Tibial artery (tissue), 4 donors: ENCODE results near the gene PDE6A.

ENCODE experiments used
- DNase-seq, 2 donors: peaks; one replicate each; pipeline ENCODE4 v3.0.0-alpha.2; 2019
- H3K27ac ChIP-seq, 2 donors: fragments of 200-600 bp; sonication (generic) in 1 of 2; 1 replicate in 1 of 2; 2 replicates in 1 of 2; pipeline ENCODE4 v1.5.1; 2018 to 2019; ENCODE audit warnings: mild to moderate bottlenecking in 1 of 2
- H3K27me3 ChIP-seq, 2 donors: fragments of 200-600 bp; sonication (generic) in 1 of 2; one replicate each; pipeline versions ENCODE4 v1.5.1 to v1.6.0; 2016 to 2019
- H3K36me3 ChIP-seq, 3 donors: fragments of 200-600 bp; sonication (generic) in 2 of 3; one replicate each; pipeline ENCODE4 v1.5.1; 2016 to 2019; ENCODE audit warnings: mild to moderate bottlenecking in 2 of 3
- H3K4me1 ChIP-seq, 4 donors: fragments of 200-600 bp; sonication (generic) in 2 of 4; 1 replicate in 3 of 4; 2 replicates in 1 of 4; pipeline ENCODE4 v1.5.1; 2016 to 2019
- H3K4me3 ChIP-seq, 2 donors: fragments of 200-600 bp; sonication (generic) in 1 of 2; 1 replicate in 1 of 2; 2 replicates in 1 of 2; pipeline ENCODE4 v1.5.1; 2018 to 2019; ENCODE audit warnings: mild to moderate bottlenecking in 2 of 2
- H3K9me3 ChIP-seq, 3 donors: fragments of 200-600 bp; sonication (generic) in 1 of 3; one replicate each; pipeline ENCODE4 v1.5.1; 2016 to 2019
- CTCF ChIP-seq, 2 experiments: fragments of 200-600 bp in 1 of 2; fragments of 450-650 bp in 1 of 2; IDR thresholded peaks; one replicate each; pipeline ENCODE4 v1.5.1; 2017 to 2019; ENCODE audit warnings: antibody characterized with exemption in 2 of 2, mild to moderate bottlenecking in 1 of 2, moderate library complexity in 1 of 2
- intact Hi-C: fragments of 100-400 bp; cut with DNase I; formaldehyde crosslinking; loops from one replicate; pipeline ENCODE4 v1.15.0; 2023; ENCODE audit warnings: low total_unique reads

Gene PDE6A

GRCh38 chr5:149981206-149981605, 36.6 kb upstream of the PDE6A start:
- Histone ChIP-seq H3K27me3 (no peaks in the 10 kb centered on the region), H3K9me3 (no peaks in the 10 kb centered on the region), H3K27ac (no peak overlapping the region), H3K36me3 (peaks cover 24 to 54% (median 45%) of the 10 kb centered on the region in 3 donors), H3K4me1 (no peaks in the 10 kb centered on the region), H3K4me3 (no peak overlapping the region)
- no peak for TF ChIP-seq CTCF (IDR thresholded peaks at IDR 0.05)
- no peak for DNase-seq
- intact Hi-C loops = no loop called here

GRCh38 chr5:149979896-149980295, 35.3 kb upstream of the PDE6A start:
- TF ChIP-seq CTCF (IDR thresholded peaks at IDR 0.05) = no peak
- intact Hi-C loops = no loop called here
- peaks cover 24 to 54% (median 45%) of the 10 kb centered on the region in 3 donors for H3K36me3 ChIP-seq

DNA sequence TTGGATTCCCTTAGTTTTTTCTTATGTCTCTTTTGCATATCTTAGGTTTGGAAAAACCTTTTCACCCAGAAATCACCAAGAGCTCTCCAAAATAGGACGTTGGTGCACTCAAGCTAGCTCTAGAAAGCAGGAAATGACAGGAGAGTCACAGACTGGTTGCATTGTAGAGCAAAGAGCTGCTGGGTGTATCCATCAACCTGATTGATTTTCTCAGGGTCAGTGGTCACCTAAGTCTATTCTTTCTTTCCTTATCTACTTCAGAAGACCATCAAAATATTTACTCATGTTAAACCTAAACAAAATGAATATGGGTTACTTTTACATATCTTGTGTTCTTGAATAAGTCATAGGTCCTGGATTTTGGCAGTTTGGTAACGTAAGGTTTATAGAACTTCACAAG, 30.8 kb upstream of the PDE6A start:
- Histone ChIP-seq H3K9me3 (no peaks in the 10 kb centered on the region), H3K27me3 (no peaks in the 10 kb centered on the region), H3K4me3 (no peak overlapping the region), H3K27ac (no peak overlapping the region), H3K36me3 (peaks cover 14 to 25% (median 23%) of the 10 kb centered on the region in 3 donors), H3K4me1 (no peaks in the 10 kb centered on the region)
- intact Hi-C loops = no loop called here
- DNase-seq = no peak
- no peak for TF ChIP-seq CTCF (IDR thresholded peaks at IDR 0.05)

More at GRCh38 chr5:149979896-149980295, 35.3 kb upstream of the PDE6A start:
- Histone ChIP-seq H3K4me1 (no peaks in the 10 kb centered on the region), H3K9me3 (no peaks in the 10 kb centered on the region), H3K27ac (no peak overlapping the region), H3K27me3 (no peaks in the 10 kb centered on the region), H3K4me3 (no peak overlapping the region)
- no peak for DNase-seq

- H3K27ac ChIP-seq = no peak overlapping the region
These were observed 24.8 kb upstream of the PDE6A start for GRCh38 chr5:149969181-149969930.

DNA sequence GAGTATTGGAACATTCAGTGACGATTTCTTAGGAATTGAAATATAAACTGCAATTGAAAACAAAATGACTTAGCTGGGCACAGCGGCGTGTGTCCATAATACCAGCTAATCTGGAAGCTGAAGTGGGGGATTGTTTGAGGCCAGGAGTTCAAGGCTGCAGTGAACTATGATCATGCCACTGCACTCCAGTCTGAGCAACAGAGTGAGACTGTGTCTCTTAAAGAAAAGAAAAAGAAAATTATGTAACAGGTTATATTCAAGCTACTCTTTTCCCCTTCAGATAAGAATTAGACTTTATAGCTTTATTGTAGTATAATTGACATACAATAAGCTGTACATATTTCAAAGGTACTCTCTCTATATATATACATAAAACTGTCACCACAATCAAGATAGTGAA, 22.4 kb upstream of the PDE6A start:
- H3K27ac ChIP-seq = no peak overlapping the region

More at GRCh38 chr5:149969181-149969930, 24.8 kb upstream of the PDE6A start:
- no peaks in the 10 kb centered on the region for H3K36me3 ChIP-seq
- no peaks in the 10 kb centered on the region for H3K9me3 ChIP-seq
- H3K4me3 ChIP-seq = no peak overlapping the region
- no peak for DNase-seq
- H3K4me1 ChIP-seq = no peaks in the 10 kb centered on the region
- no peaks in the 10 kb centered on the region for H3K27me3 ChIP-seq
- intact Hi-C loops = no loop called here
- no peak for TF ChIP-seq CTCF (IDR thresholded peaks at IDR 0.05)

More for the DNA sequence above, 22.4 kb upstream of the PDE6A start:
- DNase-seq = no peak
- Histone ChIP-seq H3K4me1 (peaks cover 0 to 6% (median 0%) of the 10 kb centered on the region in 4 donors), H3K27me3 (no peaks in the 10 kb centered on the region), H3K9me3 (no peaks in the 10 kb centered on the region), H3K4me3 (no peak overlapping the region), H3K36me3 (no peaks in the 10 kb centered on the region)
- no peak for TF ChIP-seq CTCF (IDR thresholded peaks at IDR 0.05)
- intact Hi-C loops = no loop called here
